Fibroblast of lung (primary cell): ENCODE measurements around the gene IL1RAPL2. TPM values are rescaled to one million over a fixed set of nuclear protein-coding genes. Genes with fewer than 3 reads are reported as not detected.

ENCODE experiments used
- DNase-seq, 2 donors: peaks; one replicate each; pipeline versions ENCODE4 v3.0.0 to v3.0.0-alpha.2; 2010; ENCODE audit warnings: low read depth in 2 of 2
- H2AFZ ChIP-seq: 2 replicates; pipeline ENCODE4 v1.5.1; 2012; ENCODE audit warnings: low read length, control low read depth, inconsistent platforms
- H3K27ac ChIP-seq: 2 replicates; pipeline ENCODE4 v1.5.1; 2011; ENCODE audit warnings: low read length, control low read depth; ENCODE audit not compliant: insufficient read depth
- H3K27me3 ChIP-seq: 2 replicates; pipeline ENCODE4 v1.5.1; 2011; ENCODE audit warnings: mild to moderate bottlenecking, low read length; ENCODE audit not compliant: control insufficient read depth, insufficient read depth
- H3K36me3 ChIP-seq: 2 replicates; pipeline ENCODE4 v1.5.1; 2011; ENCODE audit warnings: low read length; ENCODE audit not compliant: control insufficient read depth, insufficient read depth
- H3K4me1 ChIP-seq: 2 replicates; pipeline ENCODE4 v1.5.1; 2011; ENCODE audit warnings: low read length; ENCODE audit not compliant: control insufficient read depth, insufficient read depth; ENCODE audit errors: extremely low read depth
- H3K4me2 ChIP-seq: 2 replicates; pipeline ENCODE4 v1.5.1; 2011; ENCODE audit warnings: low read length, control low read depth; ENCODE audit not compliant: insufficient read depth; ENCODE audit errors: extremely low read depth
- H3K4me3 ChIP-seq, 4 experiments: fragments of 200-600 bp in 1 of 4; sonication (generic) in 1 of 4; replicated peaks in 1 of 4; 2 replicates each; pipeline ENCODE4 v1.5.1; 2011 to 2016; ENCODE audit warnings: low read length in 4 of 4, low read depth in 3 of 4, mild to moderate bottlenecking in 3 of 4, control low read depth in 2 of 4, inconsistent platforms in 1 of 4, mixed read lengths in 1 of 4; ENCODE audit not compliant: insufficient read depth in 1 of 4; ENCODE audit errors: control extremely low read depth in 1 of 4
- H3K79me2 ChIP-seq: 2 replicates; pipeline ENCODE4 v1.5.1; 2012; ENCODE audit warnings: mild to moderate bottlenecking, low read length, inconsistent platforms; ENCODE audit not compliant: control insufficient read depth, insufficient read depth
- H3K9ac ChIP-seq: 2 replicates; pipeline ENCODE4 v1.5.1; 2011; ENCODE audit warnings: mild to moderate bottlenecking, low read length, control low read depth; ENCODE audit not compliant: insufficient read depth
- H3K9me3 ChIP-seq: 2 replicates; pipeline ENCODE4 v1.5.1; 2012; ENCODE audit warnings: low read depth, low read length; ENCODE audit not compliant: control insufficient read depth, insufficient read depth
- H4K20me1 ChIP-seq: 2 replicates; pipeline ENCODE4 v1.5.1; 2011; ENCODE audit warnings: low read length; ENCODE audit not compliant: control insufficient read depth, insufficient read depth; ENCODE audit errors: extremely low read depth
- CTCF ChIP-seq, 2 donors: IDR thresholded peaks in 1 of 2; conservative IDR thresholded peaks in 1 of 2; 1 replicate in 1 of 2; 2 replicates in 1 of 2; pipeline ENCODE4 v1.5.1; 2011 to 2012; ENCODE audit warnings: low read length in 2 of 2, control low read depth in 1 of 2, inconsistent platforms in 1 of 2, low read depth in 1 of 2, mild to moderate bottlenecking in 1 of 2
- EZH2 ChIP-seq: IDR thresholded peaks from 2 replicates; pipeline ENCODE4 v1.5.1; 2012; ENCODE audit warnings: low read length, control low read depth, mild to moderate bottlenecking; ENCODE audit errors: missing control alignments
- polyA plus RNA-seq, 2 donors: library from polyadenylated mRNA; depleted of rRNA in 1 of 2; stranded (reverse) in 1 of 2; unstranded in 1 of 2; fragments of >200 nt; gene quantifications; 2 replicates each; pipeline ENCODE4 v1.2.1, GENCODE V29; 2011 to 2012; ENCODE audit warnings: missing spikeins in 1 of 2
- total RNA-seq: library from RNA; depleted of rRNA; stranded (reverse); fragments of >200 nt; gene quantifications from 2 replicates; pipeline ENCODE4 v1.2.1, GENCODE V29; 2014

IL1RAPL2 gene
- total and polyA plus RNA-seq, 2 donors (not counting 1 experiment from before 2014, with no cell fraction given) = 0.22 TPM; not detected in 1

GRCh38 chrX:104863466-104863865 is 297.5 kb downstream of the IL1RAPL2 start:
- no peak overlapping the region for H3K4me2 ChIP-seq
- H4K20me1 ChIP-seq = no peaks in the 10 kb centered on the region
- no peaks in the 10 kb centered on the region for H3K36me3 ChIP-seq
- no peaks in the 10 kb centered on the region for H3K27me3 ChIP-seq
- no peak overlapping the region for H3K4me3 ChIP-seq
- no peaks in the 10 kb centered on the region for H3K4me1 ChIP-seq
- H3K27ac ChIP-seq = no peak overlapping the region
- H2AFZ ChIP-seq = no peak overlapping the region
- H3K9ac ChIP-seq = no peak overlapping the region
- no peaks in the 10 kb centered on the region for H3K79me2 ChIP-seq
- no peak for DNase-seq
- no peak for TF ChIP-seq CTCF (conservative IDR thresholded peaks at IDR 0.05 in 1 of 2, IDR thresholded peaks at IDR 0.05 in 1 of 2; ENCODE audit: low read depth in 1 of 2, low read length in 2 of 2)
- TF ChIP-seq EZH2 = no peak
- no peaks in the 10 kb centered on the region for H3K9me3 ChIP-seq

DNA sequence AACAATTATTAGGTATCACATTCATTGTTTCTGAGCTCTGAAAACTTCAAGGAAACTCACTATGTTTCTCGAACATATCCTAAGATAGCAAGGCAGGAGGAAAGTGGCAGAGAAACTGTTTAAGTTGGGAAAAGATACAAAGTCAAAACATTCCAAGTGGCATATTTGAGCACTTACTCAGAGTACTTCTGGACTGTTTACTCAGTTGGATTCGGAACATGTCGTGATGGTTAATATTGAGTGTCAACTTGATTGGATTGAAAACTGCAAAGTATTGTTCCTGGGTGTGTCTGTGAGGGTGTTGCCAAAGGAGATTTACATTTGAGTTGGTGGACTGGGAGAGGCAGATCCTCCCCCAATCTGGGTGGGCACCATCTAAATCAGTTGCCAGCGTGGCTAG is 298.3 kb downstream of the IL1RAPL2 start:
- TF ChIP-seq EZH2 = no peak
- TF ChIP-seq CTCF (conservative IDR thresholded peaks at IDR 0.05 in 1 of 2, IDR thresholded peaks at IDR 0.05 in 1 of 2; ENCODE audit: low read depth in 1 of 2, low read length in 2 of 2) = no peak
- Histone ChIP-seq H3K79me2 (no peaks in the 10 kb centered on the region), H3K27me3 (no peaks in the 10 kb centered on the region), H4K20me1 (no peaks in the 10 kb centered on the region), H3K9ac (no peak overlapping the region), H3K9me3 (no peaks in the 10 kb centered on the region), H3K4me1 (no peaks in the 10 kb centered on the region), H2AFZ (no peak overlapping the region), H3K4me3 (no peak overlapping the region), H3K36me3 (no peaks in the 10 kb centered on the region), H3K4me2 (no peak overlapping the region), H3K27ac (no peak overlapping the region)
- DNase-seq = peak in 1 of 2 donors; percentile 47

GRCh38 chrX:104877504-104877903 is 311.5 kb downstream of the IL1RAPL2 start:
- H3K27ac ChIP-seq = no peak overlapping the region
- no peaks in the 10 kb centered on the region for H3K79me2 ChIP-seq
- no peak overlapping the region for H3K4me2 ChIP-seq
- no peak for DNase-seq
- no peak overlapping the region for H3K4me3 ChIP-seq
- TF ChIP-seq EZH2 = no peak
- no peak for TF ChIP-seq CTCF (conservative IDR thresholded peaks at IDR 0.05 in 1 of 2, IDR thresholded peaks at IDR 0.05 in 1 of 2; ENCODE audit: low read depth in 1 of 2, low read length in 2 of 2)
- no peaks in the 10 kb centered on the region for H3K4me1 ChIP-seq
- no peak overlapping the region for H2AFZ ChIP-seq
- H3K27me3 ChIP-seq = no peaks in the 10 kb centered on the region
- no peaks in the 10 kb centered on the region for H3K9me3 ChIP-seq
- no peaks in the 10 kb centered on the region for H4K20me1 ChIP-seq
- H3K36me3 ChIP-seq = no peaks in the 10 kb centered on the region
- H3K9ac ChIP-seq = no peak overlapping the region
